Measurements from ENCODE around the gene GTF2IRD1.

Gene GTF2IRD1

DNA sequence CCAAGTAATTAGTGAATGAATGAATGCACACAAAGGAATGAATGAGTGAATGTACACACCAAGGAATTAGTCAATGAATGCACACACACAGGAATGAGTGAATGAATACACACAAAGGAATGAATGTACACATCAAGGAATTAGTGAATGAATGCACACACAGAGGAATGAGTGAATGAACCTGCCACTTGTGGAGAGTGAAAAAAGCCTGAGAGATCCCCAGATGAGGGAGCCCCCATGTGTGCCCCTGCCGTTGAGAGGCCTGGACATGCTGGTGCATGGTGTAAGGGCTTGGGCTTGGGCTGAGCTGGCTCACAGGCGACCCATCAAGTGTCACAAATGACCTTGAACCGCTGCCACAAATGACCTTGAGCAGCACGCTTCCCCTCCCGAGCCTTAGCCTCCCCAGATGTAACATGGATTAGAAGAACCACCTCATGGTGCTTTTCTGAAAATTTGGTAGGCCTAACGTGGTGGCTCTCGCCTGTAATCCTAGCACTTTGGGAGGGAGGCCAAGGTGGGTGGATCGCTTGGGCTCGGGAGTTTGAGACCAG is 46.2 kb downstream of the GTF2IRD1 start:
- TF ChIP-seq, protein P1, sequence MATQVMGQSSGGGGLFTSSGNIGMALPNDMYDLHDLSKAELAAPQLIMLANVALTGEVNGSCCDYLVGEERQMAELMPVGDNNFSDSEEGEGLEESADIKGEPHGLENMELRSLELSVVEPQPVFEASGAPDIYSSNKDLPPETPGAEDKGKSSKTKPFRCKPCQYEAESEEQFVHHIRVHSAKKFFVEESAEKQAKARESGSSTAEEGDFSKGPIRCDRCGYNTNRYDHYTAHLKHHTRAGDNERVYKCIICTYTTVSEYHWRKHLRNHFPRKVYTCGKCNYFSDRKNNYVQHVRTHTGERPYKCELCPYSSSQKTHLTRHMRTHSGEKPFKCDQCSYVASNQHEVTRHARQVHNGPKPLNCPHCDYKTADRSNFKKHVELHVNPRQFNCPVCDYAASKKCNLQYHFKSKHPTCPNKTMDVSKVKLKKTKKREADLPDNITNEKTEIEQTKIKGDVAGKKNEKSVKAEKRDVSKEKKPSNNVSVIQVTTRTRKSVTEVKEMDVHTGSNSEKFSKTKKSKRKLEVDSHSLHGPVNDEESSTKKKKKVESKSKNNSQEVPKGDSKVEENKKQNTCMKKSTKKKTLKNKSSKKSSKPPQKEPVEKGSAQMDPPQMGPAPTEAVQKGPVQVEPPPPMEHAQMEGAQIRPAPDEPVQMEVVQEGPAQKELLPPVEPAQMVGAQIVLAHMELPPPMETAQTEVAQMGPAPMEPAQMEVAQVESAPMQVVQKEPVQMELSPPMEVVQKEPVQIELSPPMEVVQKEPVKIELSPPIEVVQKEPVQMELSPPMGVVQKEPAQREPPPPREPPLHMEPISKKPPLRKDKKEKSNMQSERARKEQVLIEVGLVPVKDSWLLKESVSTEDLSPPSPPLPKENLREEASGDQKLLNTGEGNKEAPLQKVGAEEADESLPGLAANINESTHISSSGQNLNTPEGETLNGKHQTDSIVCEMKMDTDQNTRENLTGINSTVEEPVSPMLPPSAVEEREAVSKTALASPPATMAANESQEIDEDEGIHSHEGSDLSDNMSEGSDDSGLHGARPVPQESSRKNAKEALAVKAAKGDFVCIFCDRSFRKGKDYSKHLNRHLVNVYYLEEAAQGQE (IDR thresholded peaks at IDR 0.05; ENCODE audit: insufficient read depth in 1 of 2, low read depth in 2 of 2, low read length in 2 of 2), result no peak
- TF ChIP-seq FOXP2 (optimal IDR thresholded peaks at IDR 0.05; ENCODE audit: borderline replicate concordance, extremely low read depth, extremely low read length, insufficient read depth) (no peak), POLR2AphosphoS5 (IDR thresholded peaks at IDR 0.05; ENCODE audit: low read depth, low read length) (no peak), TAF1 (IDR thresholded peaks at IDR 0.05; ENCODE audit: borderline replicate concordance, insufficient read depth, low read length) (no peak), SIN3A (IDR thresholded peaks at IDR 0.05; ENCODE audit: borderline replicate concordance, insufficient read depth, low read length) (no peak)

- TF ChIP-seq SIN3A (IDR thresholded peaks at IDR 0.05; ENCODE audit: borderline replicate concordance, insufficient read depth, low read length) (no peak), POLR2AphosphoS5 (IDR thresholded peaks at IDR 0.05; ENCODE audit: low read depth, low read length) (no peak), FOXP2 (optimal IDR thresholded peaks at IDR 0.05; ENCODE audit: borderline replicate concordance, extremely low read depth, extremely low read length, insufficient read depth) (no peak), TAF1 (IDR thresholded peaks at IDR 0.05; ENCODE audit: borderline replicate concordance, insufficient read depth, low read length) (no peak)
- TF ChIP-seq, protein P1 (IDR thresholded peaks at IDR 0.05; ENCODE audit: insufficient read depth in 1 of 2, low read depth in 2 of 2, low read length in 2 of 2), result no peak
These were observed 47.6 kb downstream of the GTF2IRD1 start for GRCh38 chr7:74501298-74501697.

- TF ChIP-seq, protein P1 (IDR thresholded peaks at IDR 0.05; ENCODE audit: insufficient read depth in 1 of 2, low read depth in 2 of 2, low read length in 2 of 2), result no peak
- no peak for TF ChIP-seq POLR2AphosphoS5 (IDR thresholded peaks at IDR 0.05; ENCODE audit: low read depth, low read length)
- TF ChIP-seq FOXP2 (optimal IDR thresholded peaks at IDR 0.05; ENCODE audit: borderline replicate concordance, extremely low read depth, extremely low read length, insufficient read depth), result no peak
- no peak for TF ChIP-seq SIN3A (IDR thresholded peaks at IDR 0.05; ENCODE audit: borderline replicate concordance, insufficient read depth, low read length)
- no peak for TF ChIP-seq TAF1 (IDR thresholded peaks at IDR 0.05; ENCODE audit: borderline replicate concordance, insufficient read depth, low read length)
These were observed 48.6 kb downstream of the GTF2IRD1 start for GRCh38 chr7:74502216-74502891.

DNA sequence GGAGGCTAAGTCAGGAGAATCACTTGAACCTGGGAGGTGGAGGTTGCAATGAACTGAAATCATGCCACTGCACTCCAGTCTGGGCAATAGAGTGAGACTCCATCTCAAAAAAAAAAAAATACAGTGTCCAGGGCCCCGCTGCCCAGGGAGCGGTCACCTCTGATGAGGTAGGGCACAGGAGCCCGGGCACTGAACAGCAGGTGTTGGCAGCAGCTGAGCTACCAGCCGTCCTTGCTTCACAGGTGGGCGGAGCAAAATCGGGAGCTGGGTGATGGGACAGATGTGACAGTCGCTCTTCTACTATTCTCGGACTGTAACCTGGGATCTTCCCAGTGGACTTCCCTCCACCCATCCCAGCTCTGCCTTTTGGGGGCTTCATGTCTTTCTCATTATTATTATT is 49.4 kb downstream of the GTF2IRD1 start:
- TF ChIP-seq TAF1 (IDR thresholded peaks at IDR 0.05; ENCODE audit: borderline replicate concordance, insufficient read depth, low read length) (no peak), SIN3A (IDR thresholded peaks at IDR 0.05; ENCODE audit: borderline replicate concordance, insufficient read depth, low read length) (no peak), FOXP2 (optimal IDR thresholded peaks at IDR 0.05; ENCODE audit: borderline replicate concordance, extremely low read depth, extremely low read length, insufficient read depth) (no peak), POLR2AphosphoS5 (IDR thresholded peaks at IDR 0.05; ENCODE audit: low read depth, low read length) (no peak)
- TF ChIP-seq, protein P1 (IDR thresholded peaks at IDR 0.05; ENCODE audit: insufficient read depth in 1 of 2, low read depth in 2 of 2, low read length in 2 of 2), result no peak

All from PFSK-1 (cell line).